Keratinocyte (primary cell): ENCODE results near the gene WWC2. TPM values are rescaled to one million over a fixed set of nuclear protein-coding genes. Genes with fewer than 3 reads are reported as not detected.

Experiments used
- DNase-seq: peaks from one replicate; pipeline ENCODE4 v3.0.0-alpha.2; 2011; ENCODE audit warnings: low read depth, missing footprints, low spot score
- FAIRE-seq: peaks from 2 replicates; lab custom pipeline; 2011; peaks lifted over from hg19 to GRCh38; lab: Jason Lieb, UNC
- H2AFZ ChIP-seq: 2 replicates; pipeline ENCODE4 v1.6.0; 2012; ENCODE audit warnings: low read length, control low read depth, inconsistent platforms; ENCODE audit not compliant: control insufficient read depth
- H3K27ac ChIP-seq: 2 replicates; pipeline ENCODE4 v1.5.1; 2011; ENCODE audit warnings: low read length; ENCODE audit not compliant: control insufficient read depth, insufficient read depth
- H3K27me3 ChIP-seq: 3 replicates; pipeline ENCODE4 v1.6.0; 2011; ENCODE audit warnings: low read length; ENCODE audit not compliant: control insufficient read depth, insufficient read depth; ENCODE audit errors: extremely low read depth
- H3K36me3 ChIP-seq, 2 experiments: 2 replicates in 1 of 2; 3 replicates in 1 of 2; pipeline ENCODE4 v1.5.1; 2011; ENCODE audit warnings: low read length in 2 of 2, mild to moderate bottlenecking in 1 of 2; ENCODE audit not compliant: control insufficient read depth in 2 of 2, insufficient read depth in 2 of 2; ENCODE audit errors: extremely low read depth in 1 of 2
- H3K4me1 ChIP-seq: 3 replicates; pipeline ENCODE4 v1.5.1; 2011; ENCODE audit warnings: low read length; ENCODE audit not compliant: control insufficient read depth, insufficient read depth; ENCODE audit errors: extremely low read depth
- H3K4me2 ChIP-seq: 3 replicates; pipeline ENCODE4 v1.6.0; 2011; ENCODE audit warnings: low read depth, low read length; ENCODE audit not compliant: control insufficient read depth, insufficient read depth; ENCODE audit errors: extremely low read depth
- H3K4me3 ChIP-seq, 3 experiments: fragments of 200-600 bp in 1 of 3; sonication (generic) in 1 of 3; 2 replicates in 2 of 3; 3 replicates in 1 of 3; pipeline ENCODE4 v1.5.1; 2011 to 2016; ENCODE audit warnings: low read length in 3 of 3, mild to moderate bottlenecking in 3 of 3, control low read depth in 2 of 3, inconsistent platforms in 1 of 3, low read depth in 1 of 3, mixed read lengths in 1 of 3, mixed run types in 1 of 3, moderate library complexity in 1 of 3; ENCODE audit not compliant: control insufficient read depth in 2 of 3, insufficient read depth in 2 of 3; ENCODE audit errors: extremely low read depth in 1 of 3
- H3K79me2 ChIP-seq: 2 replicates; pipeline ENCODE4 v1.6.0; 2012; ENCODE audit warnings: low read length; ENCODE audit not compliant: control insufficient read depth, insufficient read depth
- H3K9ac ChIP-seq: 3 replicates; pipeline ENCODE4 v1.6.0; 2011; ENCODE audit warnings: low read length; ENCODE audit not compliant: control insufficient read depth, insufficient read depth; ENCODE audit errors: extremely low read depth
- H3K9me1 ChIP-seq: 3 replicates; pipeline ENCODE4 v1.6.0; 2011; ENCODE audit warnings: low read length; ENCODE audit not compliant: control insufficient read depth, insufficient read depth; ENCODE audit errors: extremely low read depth
- H3K9me3 ChIP-seq: 2 replicates; pipeline ENCODE4 v1.5.1; 2012; ENCODE audit warnings: low read depth, low read length; ENCODE audit not compliant: control insufficient read depth
- H4K20me1 ChIP-seq: 3 replicates; pipeline ENCODE4 v1.6.0; 2011; ENCODE audit warnings: low read length; ENCODE audit not compliant: control insufficient read depth, insufficient read depth; ENCODE audit errors: extremely low read depth
- EZH2 ChIP-seq: IDR thresholded peaks from one replicate; pipeline ENCODE4 v1.6.1; 2012; ENCODE audit warnings: inconsistent platforms, mild to moderate bottlenecking, low read length, moderate library complexity
- dilution Hi-C: fragments of 300-500 bp; cut with MboI; formaldehyde crosslinking; loops from one replicate; pipeline ENCODE4 v1.7.0; 2020; ENCODE audit warnings: low sequenced_read_pairs; ENCODE audit not compliant: extremely low pct_ligation_motif_present
- polyA plus RNA-seq, 5 experiments: library from polyadenylated mRNA; depleted of rRNA in 3 of 5; stranded (reverse) in 3 of 5; stranded (forward) in 1 of 5; unstranded in 1 of 5; fragments of >200 nt; gene quantifications; 1 replicate in 1 of 5; 2 replicates in 3 of 5; 3 replicates in 1 of 5; pipeline versions ENCODE4 v1.2.1 to v1.2.3, GENCODE V29; 2011 to 2012; ENCODE audit warnings: missing spikeins in 2 of 5, low read depth in 1 of 5, low replicate concordance in 1 of 5
- TF ChIP-seq, protein P1 (sequence below), 3 experiments: IDR thresholded peaks in 1 of 3; conservative IDR thresholded peaks in 1 of 3; optimal IDR thresholded peaks in 1 of 3; 2 replicates in 2 of 3; 3 replicates in 1 of 3; pipeline versions ENCODE3 to v1.5.1; 2011; ENCODE audit warnings: low read length in 3 of 3, mild to moderate bottlenecking in 3 of 3, moderate library complexity in 2 of 3, control low read depth in 1 of 3, inconsistent platforms in 1 of 3; ENCODE audit not compliant: insufficient read depth in 2 of 3; ENCODE audit errors: extremely low read depth in 1 of 3

Gene WWC2
- polyA plus RNA-seq, 1 donor (not counting 4 experiments of a cell fraction or from before 2014, with no cell fraction given): 15.4 TPM

DNA sequence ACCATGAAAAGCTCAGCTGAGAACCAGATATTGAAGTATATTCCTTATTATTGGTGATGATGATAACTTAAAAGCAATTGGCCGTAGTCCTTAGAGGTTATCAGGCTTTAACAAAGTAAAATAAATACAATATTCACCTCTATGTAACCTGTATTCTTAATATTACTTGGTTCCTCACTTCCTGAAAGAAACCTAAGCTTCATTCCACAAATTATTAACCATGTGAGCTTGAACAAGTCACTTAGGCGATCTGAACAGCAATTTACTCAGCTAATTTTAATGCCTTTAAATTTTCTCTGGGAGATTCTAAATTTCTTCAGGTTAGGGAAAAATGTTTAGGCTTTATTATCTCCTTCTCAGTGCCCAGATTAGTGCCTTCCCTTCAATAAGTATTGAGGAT lies 151.8 kb downstream of the WWC2 start:
- Histone ChIP-seq H3K27ac (no peak overlapping the region), H3K9me3 (no peaks in the 10 kb centered on the region), H3K4me2 (no peak overlapping the region), H3K9me1 (no peaks in the 10 kb centered on the region), H3K9ac (no peak overlapping the region), H3K79me2 (no peaks in the 10 kb centered on the region), H2AFZ (no peak overlapping the region), H4K20me1 (no peaks in the 10 kb centered on the region), H3K4me1 (no peaks in the 10 kb centered on the region), H3K4me3 (no peak overlapping the region), H3K27me3 (no peaks in the 10 kb centered on the region), H3K36me3 (peaks cover 14 to 18% of the 10 kb centered on the region in 2 experiments)
- DNase-seq (no peak), FAIRE-seq (no peak)
- TF ChIP-seq, protein P1, sequence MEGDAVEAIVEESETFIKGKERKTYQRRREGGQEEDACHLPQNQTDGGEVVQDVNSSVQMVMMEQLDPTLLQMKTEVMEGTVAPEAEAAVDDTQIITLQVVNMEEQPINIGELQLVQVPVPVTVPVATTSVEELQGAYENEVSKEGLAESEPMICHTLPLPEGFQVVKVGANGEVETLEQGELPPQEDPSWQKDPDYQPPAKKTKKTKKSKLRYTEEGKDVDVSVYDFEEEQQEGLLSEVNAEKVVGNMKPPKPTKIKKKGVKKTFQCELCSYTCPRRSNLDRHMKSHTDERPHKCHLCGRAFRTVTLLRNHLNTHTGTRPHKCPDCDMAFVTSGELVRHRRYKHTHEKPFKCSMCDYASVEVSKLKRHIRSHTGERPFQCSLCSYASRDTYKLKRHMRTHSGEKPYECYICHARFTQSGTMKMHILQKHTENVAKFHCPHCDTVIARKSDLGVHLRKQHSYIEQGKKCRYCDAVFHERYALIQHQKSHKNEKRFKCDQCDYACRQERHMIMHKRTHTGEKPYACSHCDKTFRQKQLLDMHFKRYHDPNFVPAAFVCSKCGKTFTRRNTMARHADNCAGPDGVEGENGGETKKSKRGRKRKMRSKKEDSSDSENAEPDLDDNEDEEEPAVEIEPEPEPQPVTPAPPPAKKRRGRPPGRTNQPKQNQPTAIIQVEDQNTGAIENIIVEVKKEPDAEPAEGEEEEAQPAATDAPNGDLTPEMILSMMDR (optimal IDR thresholded peaks at IDR 0.05 in 1 of 3, IDR thresholded peaks at IDR 0.05 in 1 of 3, conservative IDR thresholded peaks at IDR 0.05 in 1 of 3; ENCODE audit: extremely low read depth in 1 of 3, insufficient read depth in 2 of 3, low read length in 3 of 3): no peak
- no peak for TF ChIP-seq EZH2
- dilution Hi-C loops: loop anchor here (25.0 kb wide), 1 partner anchor 314 kb away; no protein-coding TSS in a partner anchor

DNA sequence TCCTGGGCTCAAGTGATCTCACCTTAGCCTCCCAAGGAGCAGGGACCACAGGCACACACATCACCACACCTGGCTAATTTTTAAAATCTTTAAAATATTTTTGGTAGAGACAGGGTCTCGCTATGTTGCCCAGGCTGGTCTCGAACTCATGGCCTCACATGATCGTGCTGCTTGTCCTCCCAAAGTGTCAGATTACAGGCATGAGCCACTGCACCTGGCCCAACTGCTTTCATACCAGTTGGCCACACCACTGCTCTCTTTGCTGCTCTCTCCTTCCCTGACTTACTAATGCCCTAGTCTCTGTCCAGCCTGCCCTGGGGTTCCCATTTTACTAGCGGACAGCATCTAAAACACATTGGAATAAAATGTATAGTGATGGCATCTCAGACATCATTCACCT lies 153.9 kb downstream of the WWC2 start:
- no peaks in the 10 kb centered on the region for H3K79me2 ChIP-seq
- FAIRE-seq: no peak
- H3K36me3 ChIP-seq: peaks cover 14 to 17% of the 10 kb centered on the region in 2 experiments
- no peaks in the 10 kb centered on the region for H3K27me3 ChIP-seq
- no peak overlapping the region for H3K4me2 ChIP-seq
- no peaks in the 10 kb centered on the region for H3K9me1 ChIP-seq
- dilution Hi-C loops: loop anchor here (25.0 kb wide), 1 partner anchor 316 kb away; no protein-coding TSS in a partner anchor
- TF ChIP-seq EZH2: no peak
- TF ChIP-seq, protein P1 (optimal IDR thresholded peaks at IDR 0.05 in 1 of 3, IDR thresholded peaks at IDR 0.05 in 1 of 3, conservative IDR thresholded peaks at IDR 0.05 in 1 of 3; ENCODE audit: extremely low read depth in 1 of 3, insufficient read depth in 2 of 3, low read length in 3 of 3): no peak
- no peak overlapping the region for H3K27ac ChIP-seq
- no peaks in the 10 kb centered on the region for H3K4me1 ChIP-seq
- no peaks in the 10 kb centered on the region for H3K9me3 ChIP-seq
- no peak overlapping the region for H3K4me3 ChIP-seq
- H3K9ac ChIP-seq: no peak overlapping the region
- no peaks in the 10 kb centered on the region for H4K20me1 ChIP-seq
- H2AFZ ChIP-seq: no peak overlapping the region
- DNase-seq: no peak
